D341Med (cell line): ENCODE results near the gene SLC17A3.

ENCODE experiments used
- DNase-seq: peaks from one replicate; pipeline ENCODE4 v3.0.0; 2012; ENCODE audit warnings: low spot score

Gene SLC17A3

DNA sequence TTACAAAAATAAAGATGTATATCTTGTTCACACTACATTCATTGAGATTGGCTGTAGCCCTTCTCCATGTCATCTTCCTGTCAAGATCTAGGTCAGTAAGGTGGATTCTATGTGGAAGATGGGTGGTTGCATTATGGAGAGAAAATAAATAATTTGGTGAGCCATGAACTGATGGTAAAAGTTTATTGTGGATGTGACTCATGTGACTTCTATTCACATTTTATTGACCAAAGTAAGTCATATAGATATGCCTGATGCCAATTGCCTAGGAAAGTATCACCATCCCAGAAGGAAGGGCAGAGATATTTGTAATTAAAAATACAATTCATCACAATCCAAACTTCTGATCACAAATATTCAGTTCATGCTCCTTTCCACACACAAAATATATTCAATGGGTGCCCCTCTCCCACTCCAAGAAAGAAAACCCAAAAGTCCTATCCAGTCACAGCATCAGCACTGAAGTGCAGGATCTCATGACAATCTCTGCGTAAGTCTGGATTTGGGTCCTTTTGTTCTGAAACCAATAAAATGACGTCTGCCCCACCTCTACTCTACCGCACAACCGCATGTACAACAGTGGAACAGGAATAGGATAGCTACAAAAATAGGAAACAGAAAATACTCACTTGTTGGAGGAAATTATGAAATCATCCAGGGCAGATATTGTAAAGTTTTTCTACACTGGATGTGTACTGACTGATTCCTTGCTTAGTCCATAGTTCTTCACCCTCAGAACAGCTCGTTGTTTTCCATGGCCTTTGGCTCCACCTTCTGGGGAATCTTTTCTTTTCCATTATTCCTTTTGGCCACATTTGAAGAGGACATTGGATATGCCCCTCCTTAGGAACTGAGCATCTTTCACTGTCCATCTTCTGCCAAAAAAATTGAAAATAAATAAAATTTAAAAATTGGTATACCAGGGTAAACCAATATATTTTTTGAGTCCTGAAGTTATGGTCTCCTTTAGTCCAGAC lies 16.1 kb upstream of the SLC17A3 start:
- DNase-seq = peak; percentile 50

DNA sequence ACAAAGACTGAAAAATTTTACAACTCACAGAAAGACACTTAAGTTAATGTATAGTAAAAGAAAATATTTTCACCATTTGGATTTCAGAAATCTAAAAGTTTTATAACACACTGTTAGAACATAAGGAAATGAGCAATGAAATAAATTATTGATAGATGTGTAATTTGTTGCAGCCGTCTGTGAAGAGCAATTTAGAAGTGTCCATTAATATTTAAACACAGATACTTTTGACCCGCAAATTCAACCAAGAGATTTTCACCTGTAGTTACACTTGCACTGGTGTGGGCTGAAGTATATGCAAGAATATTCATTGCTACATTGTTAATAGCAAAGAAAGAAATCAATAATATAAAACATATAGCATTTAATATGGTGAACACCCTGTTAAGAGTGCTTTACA lies 14.6 kb upstream of the SLC17A3 start:
- no peak for DNase-seq

DNA sequence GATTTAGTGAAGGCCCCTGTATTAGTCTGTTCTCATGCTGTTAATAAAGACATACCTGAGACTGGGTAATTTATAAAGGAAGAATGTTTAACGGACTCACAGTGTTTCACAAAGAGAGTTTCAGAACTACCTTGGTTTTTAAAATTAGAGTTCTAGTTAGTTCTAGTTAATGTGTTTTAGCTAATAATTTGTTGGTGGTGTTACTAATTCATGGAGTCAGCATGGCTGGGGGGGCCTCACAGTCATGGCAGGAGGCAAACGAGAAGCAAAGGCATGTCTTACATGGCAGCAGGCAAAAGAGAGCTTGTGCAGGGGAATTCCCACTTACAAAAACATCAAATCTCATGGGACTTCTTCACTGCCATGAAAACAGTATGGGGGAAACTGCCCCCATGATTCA lies 12.0 kb upstream of the SLC17A3 start:
- DNase-seq = no peak

DNA sequence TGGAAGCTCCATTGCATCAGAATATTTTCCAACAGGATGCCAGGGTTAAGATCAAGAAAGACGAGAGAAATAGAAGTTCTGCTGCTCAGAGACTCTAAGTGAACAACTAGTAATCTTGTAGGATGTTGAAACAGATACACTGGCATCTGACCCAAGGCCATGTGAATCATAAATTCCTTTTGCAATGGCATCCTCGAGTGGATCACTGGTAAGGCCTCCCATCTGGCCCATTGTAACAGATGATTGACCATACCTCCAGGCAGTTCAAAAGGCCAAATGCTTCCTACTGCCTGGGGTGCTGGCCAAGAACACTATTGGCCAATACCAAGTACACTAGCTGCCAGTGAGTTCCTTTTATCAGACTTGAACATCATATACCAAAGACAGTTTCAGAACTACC lies 9.9 kb upstream of the SLC17A3 start:
- DNase-seq = no peak

DNA sequence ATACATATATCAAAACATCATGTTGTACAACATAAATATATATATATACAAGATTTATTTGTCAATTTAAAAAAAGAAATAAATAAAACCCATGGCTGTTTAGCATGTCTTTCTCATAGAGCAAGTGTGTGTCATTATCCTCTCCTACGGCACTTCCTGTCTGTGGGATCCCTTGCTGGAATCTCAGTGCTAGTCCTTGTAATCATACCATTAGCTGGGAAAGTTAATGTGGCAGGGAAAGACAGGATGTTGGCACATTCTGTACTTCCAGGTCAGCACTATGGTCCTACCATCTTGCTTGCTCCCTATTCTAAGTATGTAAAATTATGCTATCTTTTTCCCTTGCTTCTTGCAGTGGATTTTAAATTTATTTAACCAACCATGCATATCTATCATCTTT lies 9.5 kb upstream of the SLC17A3 start:
- no peak for DNase-seq

DNA sequence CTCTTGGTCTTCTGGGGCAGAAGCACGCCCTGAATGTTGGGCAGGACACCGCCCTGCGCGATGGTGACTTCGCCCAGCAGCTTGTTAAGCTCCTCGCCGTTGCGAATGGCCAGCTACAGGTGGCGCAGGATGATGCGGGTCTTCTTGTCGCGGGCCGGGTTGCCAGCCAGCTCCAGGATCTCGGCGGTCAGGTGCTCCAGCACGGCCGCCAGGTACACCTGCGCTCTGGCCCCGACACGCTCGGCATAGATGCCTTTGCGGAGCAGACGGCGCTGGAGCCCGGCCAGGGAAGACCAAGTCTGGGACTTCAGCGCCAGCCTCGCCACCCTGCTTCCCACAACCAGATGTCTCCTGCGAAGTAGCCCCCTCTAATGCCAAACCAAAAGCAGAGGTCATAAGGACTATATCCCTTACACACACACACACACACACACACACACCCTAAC lies 8.0 kb upstream of the SLC17A3 start:
- DNase-seq = no peak

DNA sequence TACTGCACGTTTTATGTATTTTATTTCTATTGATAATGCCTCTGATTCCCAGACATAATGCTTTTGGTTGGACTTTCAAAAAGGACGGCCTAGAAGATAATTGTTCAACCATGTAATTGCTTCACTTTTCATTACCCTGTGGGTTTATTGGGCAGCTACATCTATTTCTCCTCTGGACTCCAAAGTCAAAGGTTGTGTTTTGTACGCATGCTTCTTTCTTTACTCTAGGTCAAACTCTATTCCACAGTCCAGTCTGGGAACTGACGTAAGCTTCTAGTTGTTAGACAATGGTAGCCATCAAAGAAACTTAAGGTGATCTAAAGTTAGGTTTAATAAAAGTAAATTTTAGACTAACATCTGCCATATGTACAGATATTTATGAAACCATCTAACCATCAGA lies 6.6 kb upstream of the SLC17A3 start:
- DNase-seq = no peak

DNA sequence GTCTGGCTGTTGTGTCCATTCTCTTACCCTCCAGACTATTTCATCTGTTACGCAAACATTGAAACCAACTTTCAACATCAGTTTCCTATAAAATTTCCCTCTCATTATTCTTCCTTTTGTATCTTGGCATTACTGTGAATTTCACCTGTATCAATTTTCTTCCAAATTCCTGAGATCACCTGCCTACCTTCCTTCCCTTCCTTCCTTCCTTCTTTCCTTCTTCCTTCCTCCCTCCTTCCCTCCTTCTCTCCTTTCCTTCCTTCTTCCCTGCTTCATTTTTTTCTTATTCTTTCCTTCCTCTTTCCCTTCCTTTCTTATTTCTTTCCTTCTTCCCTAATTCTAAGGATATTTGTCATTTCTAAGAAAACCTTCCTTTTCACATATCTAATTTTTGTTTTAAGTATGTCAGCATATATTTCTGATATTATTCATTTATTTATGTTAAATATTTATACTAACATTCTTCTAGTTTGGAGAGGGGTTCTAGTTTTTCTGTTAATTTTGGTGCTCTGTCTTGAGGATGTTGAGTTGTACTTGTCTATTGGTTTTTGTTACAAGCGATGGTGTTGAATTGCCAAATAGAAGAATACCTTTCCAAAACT lies 4.8 kb upstream of the SLC17A3 start:
- no peak for DNase-seq

DNA sequence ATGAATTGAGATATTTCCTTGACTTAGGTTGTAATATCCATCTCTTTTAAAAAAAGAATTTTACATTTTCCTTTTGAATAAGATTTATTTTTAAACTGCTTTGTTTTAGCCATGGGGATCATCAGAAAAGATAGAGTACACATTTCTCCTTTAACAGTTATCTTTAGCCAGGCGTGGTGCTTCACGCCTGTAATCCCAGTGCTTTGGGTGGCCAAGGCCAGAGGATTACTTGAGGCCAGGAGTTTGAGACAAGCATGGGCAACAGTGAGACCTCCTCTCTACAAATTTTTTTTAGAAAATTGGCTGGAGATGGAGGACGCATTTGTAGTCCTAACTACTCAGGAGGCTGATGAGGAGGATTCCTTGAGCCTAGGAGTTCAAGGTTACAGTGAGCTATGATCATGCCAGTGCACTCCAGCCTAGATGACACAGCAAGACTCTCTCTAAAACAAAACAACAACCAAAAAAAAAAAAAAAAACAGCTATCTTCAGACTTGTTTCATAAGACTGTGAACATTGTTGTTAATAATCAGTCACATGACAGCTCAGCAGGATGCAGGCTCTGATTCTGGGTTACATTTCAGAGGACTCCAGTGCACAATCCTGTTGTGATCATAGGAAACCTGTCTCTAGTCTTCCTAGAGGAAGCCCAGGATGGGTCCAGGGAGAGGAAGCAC lies 2.0 kb upstream of the SLC17A3 start:
- no peak for DNase-seq

DNA sequence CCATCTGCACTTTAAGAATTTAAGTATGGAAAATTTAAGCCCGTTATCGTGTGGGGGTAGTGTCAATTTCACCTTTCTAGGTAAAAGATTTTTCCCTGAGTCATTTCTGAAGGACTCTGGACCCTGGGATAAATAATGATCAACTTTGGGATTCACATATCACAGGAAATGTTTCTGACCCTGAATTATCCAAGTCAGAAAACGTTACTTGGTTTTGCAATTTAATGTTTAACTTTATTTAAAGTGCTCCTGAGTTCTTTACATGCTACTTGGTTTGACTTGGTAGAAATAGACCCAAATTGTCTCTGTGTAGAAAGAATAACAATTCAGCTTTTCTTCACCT lies 1.5 kb upstream of the SLC17A3 start:
- no peak for DNase-seq

DNA sequence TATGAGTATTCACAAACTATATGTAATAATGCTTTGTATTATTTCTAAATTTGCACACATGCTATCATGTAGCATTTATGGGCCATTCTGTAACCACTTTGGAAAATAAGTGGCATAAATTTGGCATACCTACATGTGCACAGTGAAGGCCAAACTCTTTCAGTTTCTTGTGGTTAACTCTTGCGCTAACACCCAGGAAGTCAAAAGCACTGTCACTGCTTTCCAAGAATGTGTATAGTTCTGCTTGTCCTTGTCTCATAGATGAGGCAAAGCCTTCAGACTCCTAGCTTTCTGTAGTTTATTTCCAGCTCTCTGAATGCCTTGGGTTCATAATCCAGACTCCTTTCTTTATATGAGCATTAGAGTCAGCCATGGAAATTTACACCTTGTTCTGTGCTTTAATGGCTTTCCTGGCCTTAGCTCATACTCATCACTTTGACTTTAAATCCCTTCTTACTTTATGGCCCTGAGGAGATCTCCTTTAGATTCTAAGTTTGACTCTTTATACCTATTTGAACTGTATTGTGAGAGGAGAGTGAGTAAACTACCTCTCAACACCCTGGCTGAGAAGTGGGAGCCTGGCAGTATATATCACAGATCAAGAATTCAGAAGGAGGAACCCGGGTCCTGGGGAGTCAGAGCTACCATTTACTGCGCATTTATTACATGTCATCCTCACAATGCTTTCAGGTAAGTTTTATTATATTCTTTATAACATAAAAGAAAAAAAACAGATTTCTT lies 949 bp upstream of the SLC17A3 start:
- no peak for DNase-seq

DNA sequence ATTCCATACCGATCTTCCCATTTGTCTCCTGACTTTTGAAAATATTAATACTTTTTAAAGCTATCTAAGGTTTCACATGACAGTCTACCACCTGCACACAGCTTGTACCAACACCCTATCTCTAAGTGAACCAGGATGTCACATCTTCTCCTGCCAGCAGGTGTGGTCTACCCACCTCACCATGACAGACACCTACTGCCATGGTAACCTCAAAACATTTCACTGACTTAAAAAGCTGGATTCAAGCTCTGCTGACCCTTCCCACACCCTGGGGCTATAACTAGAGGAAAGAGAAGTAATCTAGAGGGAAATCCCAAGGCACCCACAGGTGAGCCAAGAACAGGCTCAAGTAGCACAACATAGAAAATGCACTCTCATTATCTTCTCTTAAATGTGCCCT lies 1.2 kb downstream of the SLC17A3 start:
- DNase-seq = no peak

DNA sequence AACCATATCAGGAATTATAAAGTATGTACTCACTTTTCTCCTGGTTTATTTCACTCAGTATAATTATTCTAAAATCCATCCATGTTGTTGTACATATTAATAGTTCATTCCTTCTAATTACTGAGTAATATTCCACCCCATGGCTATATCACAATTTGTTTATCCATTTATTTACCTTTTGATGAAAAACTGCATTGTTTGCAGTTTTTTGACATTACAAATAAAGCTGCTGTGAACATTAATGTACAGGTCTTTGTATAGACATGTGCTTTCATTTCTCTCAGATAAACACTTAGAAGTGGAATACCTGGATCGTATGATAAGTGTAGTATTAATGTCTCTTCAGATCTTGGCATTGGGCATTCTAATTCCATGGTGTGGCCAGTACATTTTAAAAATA lies 4.2 kb downstream of the SLC17A3 start:
- no peak for DNase-seq

DNA sequence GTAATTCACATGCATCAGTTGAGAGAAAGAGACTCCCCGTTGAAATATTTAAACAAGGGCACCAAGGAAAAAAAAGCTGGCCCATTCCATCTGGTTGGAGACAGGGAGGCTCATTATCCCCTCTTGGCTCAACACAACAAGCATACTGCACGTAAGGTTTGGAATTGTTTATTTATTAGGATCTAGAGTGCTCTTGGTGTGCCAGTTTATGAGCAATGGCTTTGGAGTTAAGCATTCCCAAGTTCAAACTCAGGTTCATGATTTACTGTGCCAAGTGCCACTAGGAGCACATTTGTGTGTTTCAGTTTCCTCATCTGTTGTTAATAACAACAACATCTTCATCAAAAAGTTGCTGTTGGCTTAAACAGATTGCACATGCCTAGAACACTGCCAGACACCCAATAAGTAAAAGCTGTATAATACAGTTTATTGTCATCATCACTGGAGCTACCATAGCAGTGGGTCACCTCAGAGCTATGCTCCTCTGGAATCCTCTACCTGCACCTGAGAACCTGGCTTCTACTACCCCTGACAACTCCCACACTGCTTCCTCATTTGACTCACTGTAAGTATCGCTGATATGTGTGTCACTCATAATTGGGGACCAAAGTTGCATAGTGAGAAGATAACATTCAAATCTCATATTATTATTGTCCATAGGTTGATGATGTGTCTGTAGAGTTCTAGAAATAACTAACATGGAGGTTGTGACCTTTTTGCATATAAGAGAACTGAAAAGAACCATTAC lies 5.4 kb downstream of the SLC17A3 start:
- no peak for DNase-seq

DNA sequence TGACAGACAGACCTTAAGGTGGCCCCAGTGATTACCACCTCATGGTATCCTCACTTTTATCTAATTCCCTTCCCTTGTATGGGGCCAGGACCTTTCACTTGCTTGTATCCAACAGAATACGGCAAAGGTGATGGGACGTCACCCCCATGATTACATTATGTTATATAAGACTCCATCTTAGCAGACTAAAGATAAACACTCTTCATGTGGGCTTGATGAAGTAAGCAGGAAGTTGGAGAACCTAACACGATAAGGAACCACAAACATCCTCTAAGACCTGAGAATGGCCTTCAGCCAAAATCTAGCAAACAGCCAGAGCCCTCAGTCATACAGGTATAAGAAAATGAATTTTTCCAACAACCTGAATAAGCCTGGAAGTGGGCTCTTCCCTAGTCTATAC lies 8.0 kb downstream of the SLC17A3 start:
- DNase-seq = no peak

DNA sequence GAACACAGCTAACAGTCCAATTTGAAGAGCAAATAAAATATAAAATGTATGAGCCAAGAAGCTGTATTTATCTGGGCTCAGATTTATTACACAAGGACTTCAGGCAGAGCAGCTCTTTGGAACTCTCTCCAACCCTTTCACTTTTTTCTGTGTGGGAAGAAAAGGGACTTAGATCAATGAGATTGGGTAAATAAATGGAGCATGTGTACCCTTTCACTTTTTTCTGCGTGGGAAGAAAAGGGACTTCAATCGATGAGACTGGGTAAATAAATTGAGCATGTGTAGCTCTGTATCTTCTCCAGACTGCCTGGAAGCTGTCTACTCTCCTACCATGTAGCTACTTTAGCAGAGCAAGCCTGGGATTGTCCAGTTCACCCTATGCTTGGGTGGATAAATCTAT lies 10.7 kb downstream of the SLC17A3 start:
- no peak for DNase-seq

DNA sequence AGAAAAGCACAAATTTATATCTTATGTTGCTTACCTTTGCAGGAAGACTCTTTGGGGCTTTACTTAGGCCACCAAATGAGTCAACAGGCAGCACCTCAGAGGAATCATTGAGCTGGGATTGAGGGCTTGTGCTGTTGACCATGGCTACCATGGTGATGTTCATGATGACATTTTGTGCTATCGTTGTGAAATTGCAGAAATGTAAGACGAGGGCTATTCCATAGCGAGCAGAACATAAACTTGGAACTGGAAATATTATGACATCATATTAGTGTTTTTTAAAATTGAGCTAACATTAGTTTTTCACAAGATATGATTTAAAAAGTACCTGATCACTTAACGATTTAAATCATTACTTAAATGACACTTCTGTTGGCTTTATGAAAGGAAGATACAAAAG lies 11.8 kb downstream of the SLC17A3 start:
- no peak for DNase-seq

DNA sequence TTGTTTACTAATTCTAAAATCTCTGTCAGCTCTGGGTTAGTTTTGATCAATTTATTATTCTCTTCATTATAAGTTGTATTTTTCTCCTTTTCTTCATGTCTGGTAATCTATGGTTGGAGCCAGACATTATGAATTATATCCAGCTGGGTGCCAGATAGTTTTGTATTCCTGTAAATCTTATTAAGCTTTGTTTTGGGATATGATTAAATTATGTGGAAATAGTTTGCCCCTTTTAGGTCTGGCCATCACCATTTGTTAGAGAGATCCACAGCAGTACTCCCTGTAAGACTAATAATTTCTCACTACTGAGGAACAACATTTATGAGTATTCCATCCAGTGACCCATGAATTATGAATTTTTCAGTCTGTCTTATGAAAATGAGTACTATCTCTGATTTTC lies 21.3 kb downstream of the SLC17A3 start:
- no peak for DNase-seq

DNA sequence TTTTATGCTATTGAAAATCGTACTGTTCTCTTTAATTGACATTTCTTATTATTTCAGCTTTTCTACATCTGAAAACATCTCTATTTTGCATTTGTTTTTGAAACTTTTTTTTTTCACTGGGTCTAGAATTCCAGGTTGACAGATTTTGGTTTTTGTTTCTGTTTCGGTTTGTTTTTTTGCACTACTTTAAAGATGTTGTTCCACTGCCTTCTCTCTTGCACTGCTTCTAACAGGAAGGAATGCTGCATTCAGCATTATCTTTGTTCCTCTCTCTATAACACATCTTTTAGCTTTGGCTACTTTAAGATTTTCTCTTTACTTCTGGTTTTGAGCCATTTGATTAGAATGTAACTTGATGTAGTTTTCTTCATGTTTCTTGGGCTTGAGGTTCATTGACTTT lies 22.1 kb downstream of the SLC17A3 start:
- DNase-seq = no peak

DNA sequence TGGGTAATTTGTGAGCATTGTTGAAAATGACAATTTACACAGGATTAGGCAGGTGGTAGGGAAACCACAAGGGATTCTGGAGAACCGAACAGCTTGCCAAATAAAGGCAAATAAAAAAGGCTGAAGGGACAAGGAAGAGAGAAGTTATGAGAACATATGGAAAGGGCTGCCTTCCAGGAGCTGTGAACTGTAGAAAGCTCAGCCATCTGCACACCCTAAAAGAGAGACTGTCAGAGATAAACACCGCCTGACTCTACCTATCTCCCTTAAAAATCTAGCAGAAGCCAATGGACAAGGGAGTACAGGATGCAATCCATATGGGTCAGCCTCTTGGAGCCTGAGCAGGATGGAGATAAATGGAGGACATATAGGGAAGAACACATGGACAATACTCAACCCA lies 29.5 kb downstream of the SLC17A3 start:
- peak; percentile 21 for DNase-seq

DNA sequence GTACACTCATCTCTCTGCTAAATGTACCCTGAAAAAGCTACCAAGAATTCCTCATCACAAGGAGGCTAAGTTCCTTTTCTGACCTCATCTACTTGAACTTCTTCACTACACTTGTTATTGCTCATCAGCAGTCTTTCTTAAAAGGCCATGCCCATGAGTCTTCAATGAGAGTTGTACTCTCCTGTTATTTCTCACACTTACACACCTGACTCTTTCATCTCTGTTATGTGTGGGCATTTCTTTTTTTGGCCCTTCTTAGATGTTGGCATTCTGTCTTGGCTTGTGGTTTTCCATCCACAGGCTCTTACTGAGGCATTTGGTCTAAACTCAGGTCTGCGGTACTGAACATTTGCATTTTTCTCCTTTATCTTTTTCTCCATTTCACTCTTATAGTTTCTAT lies 31.5 kb downstream of the SLC17A3 start:
- no peak for DNase-seq
